K562 (cell line): ENCODE results near the gene PAK1IP1. TPM values are rescaled to one million over a fixed set of nuclear protein-coding genes. Genes with fewer than 3 reads are reported as not detected.
A peak's percentile ranks its signal among the peaks of the same experiment; 100 is the strongest.

Source experiments
- BMI1 ChIP-seq: fragments of 150-350 bp; IDR thresholded peaks from 2 replicates; pipeline ENCODE4 v1.6.1; 2014; ENCODE audit warnings: low read length
- CBX3 ChIP-seq, 2 experiments: IDR thresholded peaks; 1 replicate in 1 of 2; 2 replicates in 1 of 2; pipeline ENCODE4 v1.6.1; 2012; ENCODE audit warnings: inconsistent platforms in 2 of 2, low read length in 2 of 2, borderline replicate concordance in 1 of 2, control low read depth in 1 of 2
- EWSR1 ChIP-seq: fragments of 450-650 bp; IDR thresholded peaks from 2 replicates; pipeline ENCODE4 v1.6.1; 2018; ENCODE audit warnings: borderline replicate concordance, mild to moderate bottlenecking, low read depth, moderate library complexity; ENCODE audit not compliant: partially characterized antibody
- KLF10 ChIP-seq: fragments of 250-450 bp; sonication (Bioruptor Pico); IDR thresholded peaks from 2 replicates; pipeline ENCODE4 v1.6.1; 2021; ENCODE audit warnings: matching md5 sums
- MED1 ChIP-seq: sonication (generic); formaldehyde crosslinking; IDR thresholded peaks from 2 replicates; pipeline ENCODE4 v1.8.1; 2023; ENCODE audit warnings: missing genetic modification reagents, borderline replicate concordance
- MYC ChIP-seq, 2 experiments: fragments of 250-450 bp in 1 of 2; sonication (Bioruptor Pico) in 1 of 2; IDR thresholded peaks; 2 replicates each; pipeline versions ENCODE4 v1.5.1 to v1.6.1; 2012 to 2021; ENCODE audit warnings: low read depth in 2 of 2, borderline replicate concordance in 1 of 2, improper control_type of control experiment in 1 of 2, low read length in 1 of 2, mild to moderate bottlenecking in 1 of 2, moderate library complexity in 1 of 2
- PCBP2 ChIP-seq: fragments of 200-400 bp; formaldehyde crosslinking; IDR thresholded peaks from 2 replicates; pipeline ENCODE4 v1.6.1; 2018; ENCODE audit warnings: low read length, low read depth, mild to moderate bottlenecking, moderate library complexity; ENCODE audit not compliant: poor library complexity, severe bottlenecking
- POLR2G ChIP-seq: fragments of 200-400 bp; formaldehyde crosslinking; IDR thresholded peaks from 2 replicates; pipeline ENCODE4 v1.6.1; 2017; ENCODE audit warnings: low read depth, mild to moderate bottlenecking, antibody characterized with exemption, low read length, moderate library complexity
- SMAD2 ChIP-seq: fragments of 150-350 bp; IDR thresholded peaks from 2 replicates; pipeline ENCODE4 v1.6.1; 2014; ENCODE audit warnings: low read depth, mild to moderate bottlenecking, low read length
- SMAD4 ChIP-seq: fragments of 250-450 bp; sonication (Bioruptor Pico); conservative IDR thresholded peaks from 2 replicates; pipeline ENCODE4 v1.8.0; 2021; ENCODE audit warnings: inconsistent platforms, mild to moderate bottlenecking, moderate library complexity
- ZBTB26 ChIP-seq: fragments of 450-650 bp; formaldehyde crosslinking; IDR thresholded peaks from 2 replicates; pipeline ENCODE4 v1.4.0; 2022; ENCODE audit warnings: missing genetic modification characterization
- ZBTB34 ChIP-seq: fragments of 250-450 bp; sonication (Bioruptor Pico); IDR thresholded peaks from 2 replicates; pipeline ENCODE4 v1.8.0; 2021; ENCODE audit warnings: mild to moderate bottlenecking, moderate library complexity
- ZHX1 ChIP-seq: fragments of 150-350 bp; conservative IDR thresholded peaks from 2 replicates; pipeline ENCODE4 v1.6.1; 2014; ENCODE audit warnings: low read length
- ZNF12 ChIP-seq: sonication (generic); formaldehyde crosslinking; IDR thresholded peaks from 2 replicates; pipeline ENCODE4 v1.4.0; 2020; ENCODE audit warnings: mild to moderate bottlenecking, missing genetic modification reagents
- ZNF23 ChIP-seq: fragments of 250-450 bp; sonication (Bioruptor Pico); IDR thresholded peaks from 2 replicates; pipeline ENCODE4 v1.4.0; 2020; ENCODE audit warnings: mild to moderate bottlenecking
- ZNF3 ChIP-seq: fragments of 250-450 bp; sonication (Bioruptor Pico); IDR thresholded peaks from 2 replicates; pipeline ENCODE4 v1.5.0; 2021; ENCODE audit warnings: mild to moderate bottlenecking, moderate library complexity
- ZNF57 ChIP-seq: fragments of 450-650 bp; formaldehyde crosslinking; IDR thresholded peaks from 2 replicates; pipeline ENCODE4 v1.4.0; 2020; ENCODE audit warnings: mild to moderate bottlenecking, moderate library complexity
- ZNF644 ChIP-seq: fragments of 200-800 bp; sonication (Bioruptor generic); IDR thresholded peaks from 2 replicates; pipeline ENCODE4 v1.6.1; 2016; ENCODE audit warnings: low read depth, missing genetic modification characterization, missing compliant biosample characterization
- ZNF668 ChIP-seq: fragments of 250-450 bp; sonication (Bioruptor Pico); IDR thresholded peaks from 2 replicates; pipeline ENCODE4 v1.8.0; 2022; ENCODE audit warnings: mild to moderate bottlenecking, inconsistent platforms
- polyA plus RNA-seq, 8 experiments: library from polyadenylated mRNA; depleted of rRNA in 4 of 8; stranded (reverse) in 5 of 8; unstranded in 3 of 8; fragments of >200 nt; fragmentation: Nextera tagmentation in 2 of 8; fragmentation: Illumina TruSeq in 1 of 8; extraction: Ambion mirVana in 2 of 8; extraction: Trizol in 1 of 8; gene quantifications; 2 replicates each; pipeline versions ENCODE4 v1.2.1 to v1.2.3, GENCODE V29; 2011 to 2014; ENCODE audit warnings: inconsistent platforms in 1 of 8, missing spikeins in 1 of 8
- total RNA-seq, 7 experiments: library from RNA; depleted of rRNA in 6 of 7; stranded (reverse); fragments of >200 nt in 6 of 7; fragmentation: Illumina TruSeq in 2 of 7; extraction: Trizol in 2 of 7; gene quantifications; 2 replicates each; pipeline versions ENCODE4 v1.2.1 to v1.2.3, GENCODE V29; 2011 to 2021; ENCODE audit warnings: low replicate concordance in 1 of 7
- TF ChIP-seq, protein P1 (sequence below): fragments of 250-450 bp; sonication (Bioruptor Pico); IDR thresholded peaks from 2 replicates; pipeline ENCODE4 v1.5.0; 2021
- TF ChIP-seq, protein P2 (sequence below), 2 experiments: fragments of 450-650 bp in 1 of 2; sonication (generic) in 1 of 2; formaldehyde crosslinking in 1 of 2; IDR thresholded peaks in 1 of 2; conservative IDR thresholded peaks in 1 of 2; 2 replicates each; pipeline versions ENCODE4 v1.6.1 to v1.8.1; 2016 to 2023; ENCODE audit warnings: mild to moderate bottlenecking in 2 of 2, moderate library complexity in 2 of 2, inconsistent platforms in 1 of 2, missing genetic modification reagents in 1 of 2

The PAK1IP1 gene
- total and polyA plus RNA-seq, 9 of the 15 experiments (the other 6 are each of a cell fraction or from before 2014, with no cell fraction given) = 50.0 to 200 (median 87.0) TPM

- TF ChIP-seq ZHX1 (no peak), SMAD2 (no peak), ZBTB26 (CRISPR knock-in tag) (peak; percentile 93; the same call in 1 of the 2 replicates), ZNF3 (CRISPR knock-in tag) (peak; percentile 43; the same call in 1 of the 2 replicates), BMI1 (no peak), POLR2G (no peak), ZNF668 (peak; percentile 84), ZNF57 (CRISPR knock-in tag) (0 out of 2 replicates have a peak, but pooled peaks have one; percentile 67), ZNF644 (peak; percentile 86; the same call in 1 of the 2 replicates), EWSR1 (no peak), MED1 (CRISPR knock-in tag) (no peak), ZNF23 (CRISPR knock-in tag) (no peak), PCBP2 (no peak), ZNF12 (CRISPR knock-in tag) (no peak), MYC (IDR thresholded peaks at IDR 0.05; ENCODE audit: low read depth, low read length) (no peak), MYC (CRISPR knock-in tag; IDR thresholded peaks at IDR 0.05; ENCODE audit: borderline replicate concordance, low read depth) (no peak), CBX3 (IDR thresholded peaks at IDR 0.05; ENCODE audit: borderline replicate concordance in 1 of 2, low read length in 2 of 2) (no peak), SMAD4 (peak; percentile 84), ZBTB34 (CRISPR knock-in tag) (no peak), KLF10 (no peak)
- TF ChIP-seq, protein P1, sequence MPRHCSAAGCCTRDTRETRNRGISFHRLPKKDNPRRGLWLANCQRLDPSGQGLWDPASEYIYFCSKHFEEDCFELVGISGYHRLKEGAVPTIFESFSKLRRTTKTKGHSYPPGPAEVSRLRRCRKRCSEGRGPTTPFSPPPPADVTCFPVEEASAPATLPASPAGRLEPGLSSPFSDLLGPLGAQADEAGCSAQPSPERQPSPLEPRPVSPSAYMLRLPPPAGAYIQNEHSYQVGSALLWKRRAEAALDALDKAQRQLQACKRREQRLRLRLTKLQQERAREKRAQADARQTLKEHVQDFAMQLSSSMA (CRISPR knock-in tag) = no peak
- TF ChIP-seq, protein P2, sequence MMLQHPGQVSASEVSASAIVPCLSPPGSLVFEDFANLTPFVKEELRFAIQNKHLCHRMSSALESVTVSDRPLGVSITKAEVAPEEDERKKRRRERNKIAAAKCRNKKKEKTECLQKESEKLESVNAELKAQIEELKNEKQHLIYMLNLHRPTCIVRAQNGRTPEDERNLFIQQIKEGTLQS (IDR thresholded peaks at IDR 0.05) = no peak
- TF ChIP-seq, protein P2 (CRISPR knock-in tag; conservative IDR thresholded peaks at IDR 0.05) = no peak
Observed at GRCh38 chr6:10662207-10662606, 32.6 kb upstream of the PAK1IP1 start (continued).
